Brain microvascular endothelial cell (primary cell): ENCODE measurements around the gene AP5B1.

Source experiments
- DNase-seq: peaks from one replicate; pipeline ENCODE4 v3.0.0-alpha.2; 2020
- H3K27ac ChIP-seq: fragments of 250-450 bp; sonication (Bioruptor Pico); 2 replicates; pipeline ENCODE4 v1.5.1; 2020; ENCODE audit warnings: mild to moderate bottlenecking, moderate library complexity
- H3K27me3 ChIP-seq: fragments of 250-450 bp; sonication (Bioruptor Pico); replicated peaks from 2 replicates; pipeline ENCODE4 v1.5.1; 2020; ENCODE audit warnings: mild to moderate bottlenecking
- H3K36me3 ChIP-seq: fragments of 250-450 bp; sonication (Bioruptor Pico); replicated peaks from 2 replicates; pipeline ENCODE4 v1.5.1; 2020; ENCODE audit warnings: mild to moderate bottlenecking
- H3K4me3 ChIP-seq: 2 replicates; pipeline ENCODE4 v1.5.1; 2011; ENCODE audit warnings: low read depth, mild to moderate bottlenecking, control low read depth, low read length, moderate library complexity
- in situ Hi-C: cut with HindIII; loops from 2 replicates; pipeline ENCODE4 v1.10.0; 2017; ENCODE audit warnings: low sequenced_read_pairs, low pct_ligation_motif_present
- TF ChIP-seq, protein P1 (sequence below): IDR thresholded peaks from 2 replicates; pipeline ENCODE4 v1.5.1; 2011; ENCODE audit warnings: low read depth, mild to moderate bottlenecking, moderate library complexity, low read length, control low read depth, inconsistent platforms; ENCODE audit errors: missing control alignments

The AP5B1 gene, protein sequence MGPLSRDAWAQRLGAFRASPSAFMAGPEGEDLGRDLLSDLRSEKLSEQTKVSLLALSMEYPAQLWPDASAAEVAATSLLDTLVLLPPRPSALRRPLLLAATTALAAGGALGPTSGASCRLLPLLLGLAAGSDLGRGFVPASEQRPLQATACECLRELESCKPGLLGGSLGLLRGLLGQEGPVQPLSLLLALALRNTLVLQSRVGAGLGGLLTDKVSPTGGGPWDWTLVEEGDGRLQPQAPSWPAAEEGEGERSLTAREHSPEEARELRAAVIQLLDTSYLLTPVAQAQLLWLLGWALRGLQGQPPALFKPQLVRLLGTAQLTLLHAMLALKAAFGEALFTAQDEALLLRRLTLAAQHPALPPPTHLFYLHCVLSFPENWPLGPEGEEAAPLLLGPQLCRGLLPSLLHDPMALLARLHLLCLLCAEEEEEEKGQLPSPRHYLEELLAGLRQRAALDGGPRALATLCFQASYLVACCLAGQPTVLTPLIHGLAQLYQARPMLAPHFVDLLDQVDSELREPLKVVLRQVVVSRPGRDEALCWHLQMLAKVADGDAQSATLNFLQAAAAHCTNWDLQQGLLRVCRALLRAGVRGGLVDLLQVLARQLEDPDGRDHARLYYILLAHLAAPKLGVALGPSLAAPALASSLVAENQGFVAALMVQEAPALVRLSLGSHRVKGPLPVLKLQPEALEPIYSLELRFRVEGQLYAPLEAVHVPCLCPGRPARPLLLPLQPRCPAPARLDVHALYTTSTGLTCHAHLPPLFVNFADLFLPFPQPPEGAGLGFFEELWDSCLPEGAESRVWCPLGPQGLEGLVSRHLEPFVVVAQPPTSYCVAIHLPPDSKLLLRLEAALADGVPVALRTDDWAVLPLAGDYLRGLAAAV

GRCh38 chr11:65780770-65781151 lies at the start of gene AP5B1:
TSS of gene AP5B1 (minus strand) at chr11:65780976. CDS start at chr11:65780591, 385 bp downstream.
- peak within 1 kb of the TSS; percentile 21 for H3K27ac ChIP-seq
- peak within 1 kb of the TSS; percentile 79 for H3K4me3 ChIP-seq
- peaks cover 7% of the 10 kb centered on the region for H3K27me3 ChIP-seq
- in situ Hi-C loops, result no loop called here
- DNase-seq, result no peak
- peaks cover 10% of the 10 kb centered on the region for H3K36me3 ChIP-seq
- TF ChIP-seq, protein P1, sequence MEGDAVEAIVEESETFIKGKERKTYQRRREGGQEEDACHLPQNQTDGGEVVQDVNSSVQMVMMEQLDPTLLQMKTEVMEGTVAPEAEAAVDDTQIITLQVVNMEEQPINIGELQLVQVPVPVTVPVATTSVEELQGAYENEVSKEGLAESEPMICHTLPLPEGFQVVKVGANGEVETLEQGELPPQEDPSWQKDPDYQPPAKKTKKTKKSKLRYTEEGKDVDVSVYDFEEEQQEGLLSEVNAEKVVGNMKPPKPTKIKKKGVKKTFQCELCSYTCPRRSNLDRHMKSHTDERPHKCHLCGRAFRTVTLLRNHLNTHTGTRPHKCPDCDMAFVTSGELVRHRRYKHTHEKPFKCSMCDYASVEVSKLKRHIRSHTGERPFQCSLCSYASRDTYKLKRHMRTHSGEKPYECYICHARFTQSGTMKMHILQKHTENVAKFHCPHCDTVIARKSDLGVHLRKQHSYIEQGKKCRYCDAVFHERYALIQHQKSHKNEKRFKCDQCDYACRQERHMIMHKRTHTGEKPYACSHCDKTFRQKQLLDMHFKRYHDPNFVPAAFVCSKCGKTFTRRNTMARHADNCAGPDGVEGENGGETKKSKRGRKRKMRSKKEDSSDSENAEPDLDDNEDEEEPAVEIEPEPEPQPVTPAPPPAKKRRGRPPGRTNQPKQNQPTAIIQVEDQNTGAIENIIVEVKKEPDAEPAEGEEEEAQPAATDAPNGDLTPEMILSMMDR, result no peak

- Histone ChIP-seq H3K36me3 (no peaks in the 10 kb centered on the region), H3K4me3 (no peak overlapping the region), H3K27me3 (no peaks in the 10 kb centered on the region), H3K27ac (no peak overlapping the region)
- no peak for DNase-seq
- in situ Hi-C loops, result no loop called here
- TF ChIP-seq, protein P1, result no peak
Observed at GRCh38 chr11:65829459-65829858, 48.7 kb upstream of the AP5B1 start.

DNA sequence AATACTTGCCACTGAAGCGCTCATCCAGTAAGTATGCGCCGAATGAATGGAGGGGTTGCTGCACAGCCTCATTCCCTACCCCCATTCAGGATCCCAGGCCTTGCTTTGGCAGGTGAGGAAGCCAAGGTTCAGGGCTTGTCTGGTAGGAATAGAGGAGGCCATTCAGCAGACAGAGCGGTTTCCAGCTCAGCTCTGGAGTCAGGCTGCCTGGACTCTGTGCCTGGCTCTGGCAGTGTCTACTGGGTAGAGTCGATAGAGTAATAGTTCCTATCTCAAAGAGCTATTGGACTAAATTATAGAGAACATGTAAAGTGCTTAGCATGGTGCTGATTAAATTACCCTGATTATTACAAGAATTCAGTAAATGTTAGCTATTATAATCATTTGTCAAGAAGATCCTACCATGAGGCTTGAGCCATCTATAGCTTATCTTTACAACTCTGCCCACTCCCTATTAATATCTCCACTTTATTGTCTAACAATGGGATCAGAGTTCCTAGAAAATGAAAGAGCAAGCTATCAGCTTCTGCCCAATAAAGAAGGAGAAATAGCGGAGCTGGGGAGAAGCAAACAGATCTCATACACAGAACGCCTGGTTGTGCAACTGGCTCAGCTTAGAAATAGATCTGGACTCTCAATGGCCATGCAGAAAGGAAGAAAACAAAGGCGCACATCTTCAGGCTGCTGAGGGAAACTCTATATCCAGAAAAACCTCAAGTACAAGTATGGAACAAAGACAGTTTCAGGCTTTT lies 46.4 kb upstream of the AP5B1 start:
- TF ChIP-seq, protein P1, result no peak
- Histone ChIP-seq H3K36me3 (no peaks in the 10 kb centered on the region), H3K27me3 (no peaks in the 10 kb centered on the region), H3K4me3 (no peak overlapping the region), H3K27ac (no peak overlapping the region)
- no peak for DNase-seq
- in situ Hi-C loops, result no loop called here

GRCh38 chr11:65822776-65823528 lies 42.2 kb upstream of the AP5B1 start:
- Histone ChIP-seq H3K36me3 (no peaks in the 10 kb centered on the region), H3K27ac (no peak overlapping the region), H3K27me3 (no peaks in the 10 kb centered on the region), H3K4me3 (no peak overlapping the region)
- in situ Hi-C loops, result no loop called here
- no peak for DNase-seq
- TF ChIP-seq, protein P1, result no peak

GRCh38 chr11:65821107-65821506 lies 40.3 kb upstream of the AP5B1 start:
- H3K27me3 ChIP-seq, result no peaks in the 10 kb centered on the region
- in situ Hi-C loops, result no loop called here
- TF ChIP-seq, protein P1, result no peak

More at GRCh38 chr11:65821107-65821506, 40.3 kb upstream of the AP5B1 start:
- no peak overlapping the region for H3K4me3 ChIP-seq
- H3K36me3 ChIP-seq, result no peaks in the 10 kb centered on the region
- DNase-seq, result no peak
- no peak overlapping the region for H3K27ac ChIP-seq
